Keratinocyte (primary cell): ENCODE data around the gene MICALL1. TPM values are rescaled to one million over a fixed set of nuclear protein-coding genes. Genes with fewer than 3 reads are reported as not detected.

ENCODE experiments used
- DNase-seq: peaks from one replicate; pipeline ENCODE4 v3.0.0-alpha.2; 2011; ENCODE audit warnings: low read depth, missing footprints, low spot score
- FAIRE-seq: peaks from 2 replicates; lab custom pipeline; 2011; peaks lifted over from hg19 to GRCh38; lab: Jason Lieb, UNC
- H2AFZ ChIP-seq: 2 replicates; pipeline ENCODE4 v1.6.0; 2012; ENCODE audit warnings: low read length, control low read depth, inconsistent platforms; ENCODE audit not compliant: control insufficient read depth
- H3K27ac ChIP-seq: 2 replicates; pipeline ENCODE4 v1.5.1; 2011; ENCODE audit warnings: low read length; ENCODE audit not compliant: control insufficient read depth, insufficient read depth
- H3K27me3 ChIP-seq: 3 replicates; pipeline ENCODE4 v1.6.0; 2011; ENCODE audit warnings: low read length; ENCODE audit not compliant: control insufficient read depth, insufficient read depth; ENCODE audit errors: extremely low read depth
- H3K36me3 ChIP-seq, 2 experiments: 2 replicates in 1 of 2; 3 replicates in 1 of 2; pipeline ENCODE4 v1.5.1; 2011; ENCODE audit warnings: low read length in 2 of 2, mild to moderate bottlenecking in 1 of 2; ENCODE audit not compliant: control insufficient read depth in 2 of 2, insufficient read depth in 2 of 2; ENCODE audit errors: extremely low read depth in 1 of 2
- H3K4me1 ChIP-seq: 3 replicates; pipeline ENCODE4 v1.5.1; 2011; ENCODE audit warnings: low read length; ENCODE audit not compliant: control insufficient read depth, insufficient read depth; ENCODE audit errors: extremely low read depth
- H3K4me2 ChIP-seq: 3 replicates; pipeline ENCODE4 v1.6.0; 2011; ENCODE audit warnings: low read depth, low read length; ENCODE audit not compliant: control insufficient read depth, insufficient read depth; ENCODE audit errors: extremely low read depth
- H3K4me3 ChIP-seq, 3 experiments: fragments of 200-600 bp in 1 of 3; sonication (generic) in 1 of 3; 2 replicates in 2 of 3; 3 replicates in 1 of 3; pipeline ENCODE4 v1.5.1; 2011 to 2016; ENCODE audit warnings: low read length in 3 of 3, mild to moderate bottlenecking in 3 of 3, control low read depth in 2 of 3, inconsistent platforms in 1 of 3, low read depth in 1 of 3, mixed read lengths in 1 of 3, mixed run types in 1 of 3, moderate library complexity in 1 of 3; ENCODE audit not compliant: control insufficient read depth in 2 of 3, insufficient read depth in 2 of 3; ENCODE audit errors: extremely low read depth in 1 of 3
- H3K79me2 ChIP-seq: 2 replicates; pipeline ENCODE4 v1.6.0; 2012; ENCODE audit warnings: low read length; ENCODE audit not compliant: control insufficient read depth, insufficient read depth
- H3K9ac ChIP-seq: 3 replicates; pipeline ENCODE4 v1.6.0; 2011; ENCODE audit warnings: low read length; ENCODE audit not compliant: control insufficient read depth, insufficient read depth; ENCODE audit errors: extremely low read depth
- H3K9me1 ChIP-seq: 3 replicates; pipeline ENCODE4 v1.6.0; 2011; ENCODE audit warnings: low read length; ENCODE audit not compliant: control insufficient read depth, insufficient read depth; ENCODE audit errors: extremely low read depth
- H3K9me3 ChIP-seq: 2 replicates; pipeline ENCODE4 v1.5.1; 2012; ENCODE audit warnings: low read depth, low read length; ENCODE audit not compliant: control insufficient read depth
- H4K20me1 ChIP-seq: 3 replicates; pipeline ENCODE4 v1.6.0; 2011; ENCODE audit warnings: low read length; ENCODE audit not compliant: control insufficient read depth, insufficient read depth; ENCODE audit errors: extremely low read depth
- EZH2 ChIP-seq: IDR thresholded peaks from one replicate; pipeline ENCODE4 v1.6.1; 2012; ENCODE audit warnings: inconsistent platforms, mild to moderate bottlenecking, low read length, moderate library complexity
- dilution Hi-C: fragments of 300-500 bp; cut with MboI; formaldehyde crosslinking; loops from one replicate; pipeline ENCODE4 v1.7.0; 2020; ENCODE audit warnings: low sequenced_read_pairs; ENCODE audit not compliant: extremely low pct_ligation_motif_present
- polyA plus RNA-seq, 5 experiments: library from polyadenylated mRNA; depleted of rRNA in 3 of 5; stranded (reverse) in 3 of 5; stranded (forward) in 1 of 5; unstranded in 1 of 5; fragments of >200 nt; gene quantifications; 1 replicate in 1 of 5; 2 replicates in 3 of 5; 3 replicates in 1 of 5; pipeline versions ENCODE4 v1.2.1 to v1.2.3, GENCODE V29; 2011 to 2012; ENCODE audit warnings: missing spikeins in 2 of 5, low read depth in 1 of 5, low replicate concordance in 1 of 5
- TF ChIP-seq, protein P1 (sequence below), 3 experiments: IDR thresholded peaks in 1 of 3; conservative IDR thresholded peaks in 1 of 3; optimal IDR thresholded peaks in 1 of 3; 2 replicates in 2 of 3; 3 replicates in 1 of 3; pipeline versions ENCODE3 to v1.5.1; 2011; ENCODE audit warnings: low read length in 3 of 3, mild to moderate bottlenecking in 3 of 3, moderate library complexity in 2 of 3, control low read depth in 1 of 3, inconsistent platforms in 1 of 3; ENCODE audit not compliant: insufficient read depth in 2 of 3; ENCODE audit errors: extremely low read depth in 1 of 3

MICALL1 gene
- polyA plus RNA-seq, 1 donor (not counting 4 experiments of a cell fraction or from before 2014, with no cell fraction given): 42.8 TPM

DNA sequence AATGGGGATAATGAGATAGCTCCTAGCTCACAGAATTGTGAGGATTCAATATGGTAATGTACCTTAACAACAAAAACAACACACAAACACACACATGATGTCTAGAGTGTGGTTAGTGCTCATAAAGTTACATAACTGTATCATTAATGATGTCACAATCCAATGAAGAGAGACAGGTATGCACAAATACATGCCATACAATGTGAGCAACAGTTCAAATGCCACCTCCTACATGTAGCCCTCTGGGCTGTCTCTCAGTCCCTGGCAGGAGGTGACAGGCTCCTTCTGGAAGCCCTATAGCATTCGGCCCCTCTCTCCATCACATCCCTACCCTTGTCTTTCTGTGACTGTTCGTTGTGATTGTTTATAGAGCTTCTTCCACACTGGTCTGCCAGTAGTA is 8.3 kb upstream of the MICALL1 start:
- H3K9me3 ChIP-seq: no peaks in the 10 kb centered on the region
- no peaks in the 10 kb centered on the region for H3K9me1 ChIP-seq
- no peaks in the 10 kb centered on the region for H3K36me3 ChIP-seq
- no peaks in the 10 kb centered on the region for H3K27me3 ChIP-seq
- no peak overlapping the region for H3K4me3 ChIP-seq
- FAIRE-seq (peak; percentile 81), DNase-seq (no peak)
- H3K27ac ChIP-seq: peak overlapping the region; percentile 88
- TF ChIP-seq, protein P1, sequence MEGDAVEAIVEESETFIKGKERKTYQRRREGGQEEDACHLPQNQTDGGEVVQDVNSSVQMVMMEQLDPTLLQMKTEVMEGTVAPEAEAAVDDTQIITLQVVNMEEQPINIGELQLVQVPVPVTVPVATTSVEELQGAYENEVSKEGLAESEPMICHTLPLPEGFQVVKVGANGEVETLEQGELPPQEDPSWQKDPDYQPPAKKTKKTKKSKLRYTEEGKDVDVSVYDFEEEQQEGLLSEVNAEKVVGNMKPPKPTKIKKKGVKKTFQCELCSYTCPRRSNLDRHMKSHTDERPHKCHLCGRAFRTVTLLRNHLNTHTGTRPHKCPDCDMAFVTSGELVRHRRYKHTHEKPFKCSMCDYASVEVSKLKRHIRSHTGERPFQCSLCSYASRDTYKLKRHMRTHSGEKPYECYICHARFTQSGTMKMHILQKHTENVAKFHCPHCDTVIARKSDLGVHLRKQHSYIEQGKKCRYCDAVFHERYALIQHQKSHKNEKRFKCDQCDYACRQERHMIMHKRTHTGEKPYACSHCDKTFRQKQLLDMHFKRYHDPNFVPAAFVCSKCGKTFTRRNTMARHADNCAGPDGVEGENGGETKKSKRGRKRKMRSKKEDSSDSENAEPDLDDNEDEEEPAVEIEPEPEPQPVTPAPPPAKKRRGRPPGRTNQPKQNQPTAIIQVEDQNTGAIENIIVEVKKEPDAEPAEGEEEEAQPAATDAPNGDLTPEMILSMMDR (optimal IDR thresholded peaks at IDR 0.05 in 1 of 3, IDR thresholded peaks at IDR 0.05 in 1 of 3, conservative IDR thresholded peaks at IDR 0.05 in 1 of 3; ENCODE audit: extremely low read depth in 1 of 3, insufficient read depth in 2 of 3, low read length in 3 of 3): no peak
- TF ChIP-seq EZH2: no peak
- H3K4me2 ChIP-seq: peak overlapping the region; percentile 12
- H3K9ac ChIP-seq: peak overlapping the region; percentile 81
- H3K4me1 ChIP-seq: peaks cover 65% of the 10 kb centered on the region
- dilution Hi-C loops: no loop called here
- H4K20me1 ChIP-seq: no peaks in the 10 kb centered on the region
- H3K79me2 ChIP-seq: no peaks in the 10 kb centered on the region
- no peak overlapping the region for H2AFZ ChIP-seq

DNA sequence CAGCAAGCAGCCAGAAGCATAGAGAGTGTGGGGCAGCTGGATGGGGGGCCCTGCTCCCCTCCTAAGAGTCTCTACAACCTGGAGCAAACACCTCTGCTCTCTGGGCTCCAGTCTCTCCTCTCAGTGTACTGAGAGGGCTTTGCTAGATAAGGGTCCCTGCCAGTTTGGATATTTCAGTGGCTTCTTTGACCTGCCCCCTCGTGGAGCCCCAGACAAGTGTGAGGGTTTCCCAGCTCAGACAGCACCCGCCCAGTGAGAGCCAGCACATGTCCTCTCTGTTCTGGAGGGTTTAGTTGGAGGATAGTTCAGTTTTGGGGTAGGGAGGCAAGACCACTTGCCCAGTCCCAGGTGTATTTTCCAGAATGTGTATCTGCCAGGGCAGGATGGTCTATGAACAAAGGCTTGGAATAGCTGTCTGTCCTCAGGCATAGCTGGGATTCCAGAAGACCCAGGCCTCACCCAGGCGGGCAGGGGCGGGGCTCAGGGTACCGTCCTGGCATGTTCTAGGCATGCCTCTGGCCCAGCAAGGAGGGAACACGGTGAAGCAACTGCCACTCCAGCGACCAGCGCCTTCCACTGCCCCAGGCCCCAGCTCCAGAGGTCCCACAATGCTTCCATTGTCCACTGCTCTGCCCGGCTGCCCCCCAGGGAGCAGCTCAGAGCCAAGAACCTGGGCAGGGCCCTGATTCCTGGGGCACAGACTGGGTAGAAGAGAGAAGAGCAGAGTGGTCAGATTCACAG is 7.5 kb upstream of the MICALL1 start:
- Histone ChIP-seq H2AFZ (no peak overlapping the region), H3K4me3 (peak overlapping the region in 1 of 3 experiments; percentile 3), H3K9ac (peak overlapping the region; percentile 81), H3K79me2 (no peaks in the 10 kb centered on the region), H3K36me3 (no peaks in the 10 kb centered on the region), H3K4me2 (peak overlapping the region; percentile 68), H3K27ac (peak overlapping the region; percentile 88), H3K4me1 (peaks cover 65% of the 10 kb centered on the region), H4K20me1 (no peaks in the 10 kb centered on the region), H3K9me1 (peaks cover 3% of the 10 kb centered on the region), H3K9me3 (no peaks in the 10 kb centered on the region), H3K27me3 (no peaks in the 10 kb centered on the region)
- dilution Hi-C loops: no loop called here
- TF ChIP-seq, protein P1 (optimal IDR thresholded peaks at IDR 0.05 in 1 of 3, IDR thresholded peaks at IDR 0.05 in 1 of 3, conservative IDR thresholded peaks at IDR 0.05 in 1 of 3; ENCODE audit: extremely low read depth in 1 of 3, insufficient read depth in 2 of 3, low read length in 3 of 3): peak in 1 of 3 experiments; percentile 25
- TF ChIP-seq EZH2: no peak
- DNase-seq (peak; percentile 98), FAIRE-seq (peak; percentile 93)
